Sigmoid colon (tissue), 4 donors: ENCODE measurements around the gene SLC44A4.
"Not testable (repeated sequence)": the region's sequence is repeated elsewhere in the genome, so short reads cannot be mapped to it uniquely, and the experiment has no call there.

Source experiments
- EP300 ChIP-seq, 4 donors: sonication (generic); formaldehyde crosslinking; IDR thresholded peaks; one replicate each; pipeline ENCODE4 v1.6.1; 2017; ENCODE audit warnings: antibody characterized with exemption in 4 of 4
- TF ChIP-seq, protein P1 (sequence below), 4 experiments: fragments of 450-650 bp in 3 of 4; fragments of 200-600 bp in 1 of 4; IDR thresholded peaks; one replicate each; pipeline ENCODE4 v1.5.1; 2016 to 2019; ENCODE audit warnings: antibody characterized with exemption in 4 of 4, mild to moderate bottlenecking in 3 of 4, moderate library complexity in 2 of 4

GRCh38 chr6:31838114-31838553 is 40.7 kb downstream of the SLC44A4 start:
- not testable (repeated sequence) for TF ChIP-seq EP300 (IDR thresholded peaks at IDR 0.05)
- TF ChIP-seq, protein P1, sequence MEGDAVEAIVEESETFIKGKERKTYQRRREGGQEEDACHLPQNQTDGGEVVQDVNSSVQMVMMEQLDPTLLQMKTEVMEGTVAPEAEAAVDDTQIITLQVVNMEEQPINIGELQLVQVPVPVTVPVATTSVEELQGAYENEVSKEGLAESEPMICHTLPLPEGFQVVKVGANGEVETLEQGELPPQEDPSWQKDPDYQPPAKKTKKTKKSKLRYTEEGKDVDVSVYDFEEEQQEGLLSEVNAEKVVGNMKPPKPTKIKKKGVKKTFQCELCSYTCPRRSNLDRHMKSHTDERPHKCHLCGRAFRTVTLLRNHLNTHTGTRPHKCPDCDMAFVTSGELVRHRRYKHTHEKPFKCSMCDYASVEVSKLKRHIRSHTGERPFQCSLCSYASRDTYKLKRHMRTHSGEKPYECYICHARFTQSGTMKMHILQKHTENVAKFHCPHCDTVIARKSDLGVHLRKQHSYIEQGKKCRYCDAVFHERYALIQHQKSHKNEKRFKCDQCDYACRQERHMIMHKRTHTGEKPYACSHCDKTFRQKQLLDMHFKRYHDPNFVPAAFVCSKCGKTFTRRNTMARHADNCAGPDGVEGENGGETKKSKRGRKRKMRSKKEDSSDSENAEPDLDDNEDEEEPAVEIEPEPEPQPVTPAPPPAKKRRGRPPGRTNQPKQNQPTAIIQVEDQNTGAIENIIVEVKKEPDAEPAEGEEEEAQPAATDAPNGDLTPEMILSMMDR (IDR thresholded peaks at IDR 0.05) = not testable (repeated sequence)
